ENCODE measurements around the gene TMEM39A. TPM values are rescaled to one million over a fixed set of nuclear protein-coding genes. Genes with fewer than 3 reads are reported as not detected.

Gene TMEM39A
- total RNA-seq, 2 experiments from 2014 or later: 54.1 to 58.0 TPM

GRCh38 chr3:119483101-119483500 is 19.7 kb upstream of the TMEM39A start:
- intact Hi-C loops (cut with DNase I, micrococcal nuclease): no loop called here
- Histone ChIP-seq H3K9me3 (ENCODE audit: control insufficient read depth in 1 of 2, insufficient read depth in 1 of 2, low read length in 2 of 2) (no peaks in the 10 kb centered on the region), H3K27me3 (ENCODE audit: control insufficient read depth in 1 of 2, insufficient read depth in 2 of 2, low read length in 2 of 2) (no peaks in the 10 kb centered on the region), H3K4me3 (ENCODE audit: low read length) (no peak overlapping the region), H3K4me1 (ENCODE audit: insufficient read depth, low read length) (no peaks in the 10 kb centered on the region), H3K27ac (ENCODE audit: low read depth in 1 of 2, low read length in 2 of 2) (no peak overlapping the region), H3K36me3 (ENCODE audit: insufficient read depth, low read length) (peaks cover 69% of the 10 kb centered on the region)
- POLR2A ChIA-PET: no interaction called here
- no peaks in the 10 kb centered on the region for H3K4me1 Mint-ChIP-seq (ENCODE audit: low read depth)
- no peak for ATAC-seq (ENCODE audit: poor library complexity)
- H3K36me3 Mint-ChIP-seq (ENCODE audit: low read depth): peaks cover 82% of the 10 kb centered on the region
- TF ChIP-seq CTCF (IDR thresholded peaks at IDR 0.05): no peak
- H3K9me3 Mint-ChIP-seq: no peaks in the 10 kb centered on the region
- no peak overlapping the region for H3K4me3 Mint-ChIP-seq
- CTCF ChIA-PET: no interaction called here
- DNase-seq: no peak
- H3K27me3 Mint-ChIP-seq: no peaks in the 10 kb centered on the region
- H3K27ac Mint-ChIP-seq: no peak overlapping the region

- no peak overlapping the region for H3K4me3 Mint-ChIP-seq
- H3K4me3 ChIP-seq (ENCODE audit: low read length): no peak overlapping the region
- ATAC-seq (ENCODE audit: poor library complexity): no peak
- ChIA-PET CTCF (no interaction called here), POLR2A (interaction anchor here (1.1 kb wide), 1 partner anchor 10 kb away, joined by 4 read pairs; no protein-coding TSS in a partner anchor)
- no peaks in the 10 kb centered on the region for H3K27me3 Mint-ChIP-seq
- H3K9me3 Mint-ChIP-seq: no peaks in the 10 kb centered on the region
- no peak overlapping the region for H3K27ac ChIP-seq (ENCODE audit: low read depth in 1 of 2, low read length in 2 of 2)
- H3K36me3 Mint-ChIP-seq (ENCODE audit: low read depth): peaks cover 83% of the 10 kb centered on the region
- no peak for TF ChIP-seq CTCF (IDR thresholded peaks at IDR 0.05)
- H3K36me3 ChIP-seq (ENCODE audit: insufficient read depth, low read length): peaks cover 74% of the 10 kb centered on the region
- intact Hi-C loops (cut with DNase I, micrococcal nuclease): no loop called here
- no peaks in the 10 kb centered on the region for H3K9me3 ChIP-seq (ENCODE audit: control insufficient read depth in 1 of 2, insufficient read depth in 1 of 2, low read length in 2 of 2)
- H3K4me1 Mint-ChIP-seq (ENCODE audit: low read depth): no peaks in the 10 kb centered on the region
- no peak for DNase-seq
- H3K4me1 ChIP-seq (ENCODE audit: insufficient read depth, low read length): no peaks in the 10 kb centered on the region
- H3K27ac Mint-ChIP-seq: no peak overlapping the region
- no peaks in the 10 kb centered on the region for H3K27me3 ChIP-seq (ENCODE audit: control insufficient read depth in 1 of 2, insufficient read depth in 2 of 2, low read length in 2 of 2)
Observed at GRCh38 chr3:119481079-119481478, 17.7 kb upstream of the TMEM39A start.

GRCh38 chr3:119470866-119471265 is 7.5 kb upstream of the TMEM39A start:
- Mint-ChIP-seq H3K27me3 (no peaks in the 10 kb centered on the region), H3K4me1 (ENCODE audit: low read depth) (peaks cover 29% of the 10 kb centered on the region), H3K36me3 (ENCODE audit: low read depth) (peaks cover 46% of the 10 kb centered on the region), H3K9me3 (no peaks in the 10 kb centered on the region), H3K4me3 (peak overlapping the region; percentile 55), H3K27ac (no peak overlapping the region)
- DNase-seq (no peak), ATAC-seq (ENCODE audit: poor library complexity) (no peak)
- no peak for TF ChIP-seq CTCF (IDR thresholded peaks at IDR 0.05)
- Histone ChIP-seq H3K4me3 (ENCODE audit: low read length) (no peak overlapping the region), H3K9me3 (ENCODE audit: control insufficient read depth in 1 of 2, insufficient read depth in 1 of 2, low read length in 2 of 2) (no peaks in the 10 kb centered on the region), H3K36me3 (ENCODE audit: insufficient read depth, low read length) (peaks cover 46% of the 10 kb centered on the region), H3K27ac (ENCODE audit: low read depth in 1 of 2, low read length in 2 of 2) (no peak overlapping the region), H3K27me3 (ENCODE audit: control insufficient read depth in 1 of 2, insufficient read depth in 2 of 2, low read length in 2 of 2) (no peaks in the 10 kb centered on the region), H3K4me1 (ENCODE audit: insufficient read depth, low read length) (peaks cover 27% of the 10 kb centered on the region)
- ChIA-PET POLR2A (interaction anchor here (0.8 to 1.6 kb wide), 2 partner anchors 9 to 27 kb away, joined by 3 to 7 read pairs; partner anchors contain the start of gene TIMMDC1), CTCF (no interaction called here)
- intact Hi-C loops (cut with DNase I, micrococcal nuclease): no loop called here
